OCI-LY7 (cell line): Measurements from ENCODE around the gene CST2. TPM values are rescaled to one million over a fixed set of nuclear protein-coding genes. Genes with fewer than 3 reads are reported as not detected.
"Not testable (repeated sequence)": the region's sequence is repeated elsewhere in the genome, so short reads cannot be mapped to it uniquely, and the experiment has no call there.

ENCODE experiments used
- BruUV-seq: library from RNA; stranded (reverse); fragments of 400-500 nt; replicated peaks from 2 replicates; lab custom pipeline; 2021; lab: Mats Ljungman, UMichigan
- CTCF ChIA-PET: fragments of 300-600 bp; sonication (Branson Sonifier 250); formaldehyde crosslinking; loops from one replicate; lab custom pipeline; 2022; ENCODE audit warnings: antibody characterized with exemption; ENCODE audit not compliant: unreplicated experiment; lab: Charles Lee
- POLR2A ChIA-PET: fragments of 300-600 bp; sonication (Branson Sonifier 250); formaldehyde crosslinking; loops from one replicate; lab custom pipeline; 2022; ENCODE audit warnings: antibody characterized with exemption; lab: Charles Lee
- DNase-seq: peaks from one replicate; pipeline ENCODE4 v3.0.0-alpha.2; 2015; ENCODE audit warnings: low spot score
- H2AFZ ChIP-seq: fragments of 200-600 bp; sonication (generic), shearing (Covaris generic); 2 replicates; pipeline ENCODE4 v1.6.1; 2014; ENCODE audit warnings: mild to moderate bottlenecking, antibody characterized with exemption, low read length, moderate library complexity
- H3K27ac ChIP-seq: fragments of 200-600 bp; sonication (generic); 2 replicates; pipeline ENCODE4 v1.5.1; 2014; ENCODE audit warnings: mixed run types, low read depth, mild to moderate bottlenecking, moderate library complexity, low read length, inconsistent platforms; ENCODE audit not compliant: poor library complexity, severe bottlenecking
- H3K36me3 ChIP-seq: fragments of 200-600 bp; sonication (generic); 2 replicates; pipeline ENCODE4 v1.6.1; 2014; ENCODE audit warnings: mild to moderate bottlenecking, antibody characterized with exemption, low read length, moderate library complexity, mixed read lengths; ENCODE audit not compliant: insufficient read depth
- H3K4me1 ChIP-seq: fragments of 200-600 bp; sonication (generic); 2 replicates; pipeline ENCODE4 v1.5.1; 2014; ENCODE audit warnings: mild to moderate bottlenecking, low read length; ENCODE audit not compliant: insufficient read depth, poor library complexity, severe bottlenecking
- H3K4me2 ChIP-seq: fragments of 200-600 bp; sonication (generic); 2 replicates; pipeline ENCODE4 v1.6.1; 2014; ENCODE audit warnings: mild to moderate bottlenecking, low read length
- H3K4me3 ChIP-seq: fragments of 200-600 bp; sonication (generic); 2 replicates; pipeline ENCODE4 v1.5.1; 2014; ENCODE audit warnings: mild to moderate bottlenecking, low read depth, low read length; ENCODE audit not compliant: poor library complexity, severe bottlenecking
- H3K79me2 ChIP-seq: fragments of 200-600 bp; sonication (generic); 2 replicates; pipeline ENCODE4 v1.6.1; 2016; ENCODE audit warnings: low read depth, mild to moderate bottlenecking, low read length, moderate library complexity, mixed read lengths; ENCODE audit not compliant: insufficient read depth
- H3K9me2 ChIP-seq: fragments of 200-600 bp; sonication (generic); 2 replicates; pipeline ENCODE4 v1.6.1; 2016; ENCODE audit warnings: mild to moderate bottlenecking, low read length, mixed read lengths; ENCODE audit not compliant: insufficient read depth
- H3K9me3 ChIP-seq: fragments of 200-600 bp; sonication (generic); 2 replicates; pipeline ENCODE4 v1.6.1; 2014; ENCODE audit warnings: mild to moderate bottlenecking, mixed run types, low read length, mixed read lengths
- H4K20me1 ChIP-seq: fragments of 200-600 bp; sonication (generic); 2 replicates; pipeline ENCODE4 v1.6.1; 2014; ENCODE audit warnings: mild to moderate bottlenecking, antibody characterized with exemption, low read length, moderate library complexity, mixed read lengths; ENCODE audit not compliant: insufficient read depth
- CTCF ChIP-seq: fragments of 200-600 bp; sonication (generic); conservative IDR thresholded peaks from 2 replicates; pipeline ENCODE4 v1.5.1; 2014; ENCODE audit warnings: mild to moderate bottlenecking, antibody characterized with exemption, low read length, moderate library complexity, mixed read lengths
- EZH2phosphoT487 ChIP-seq: fragments of 200-600 bp; sonication (generic); IDR thresholded peaks from 2 replicates; pipeline ENCODE4 v1.6.1; 2018; ENCODE audit warnings: low read depth, borderline replicate concordance, mild to moderate bottlenecking, mixed run types, antibody characterized with exemption, low read length, moderate library complexity, mixed read lengths
- intact Hi-C: fragments of 100-400 bp; cut with micrococcal nuclease; formaldehyde crosslinking; loops from one replicate; pipeline ENCODE4 v1.10.0; 2022; ENCODE audit not compliant: unreplicated experiment
- total RNA-seq, 2 experiments: library from RNA; depleted of rRNA in 1 of 2; stranded (reverse); fragments of >200 nt in 1 of 2; shearing (Covaris generic) in 1 of 2; gene quantifications; 2 replicates each; pipeline ENCODE4 v1.2.3, GENCODE V29; 2014 to 2022

Gene CST2
- total RNA-seq, 2 experiments from 2014 or later, result not detected

GRCh38 chr20:23835716-23836115 is 9.2 kb upstream of the CST2 start:
- ChIA-PET CTCF (interaction anchor here (0.5 kb wide), 1 partner anchor 45 kb away, joined by 3 read pairs; no protein-coding TSS in a partner anchor), POLR2A (no interaction called here)
- Histone ChIP-seq H3K9me2 (no peaks in the 10 kb centered on the region), H3K9me3 (no peaks in the 10 kb centered on the region), H3K36me3 (no peaks in the 10 kb centered on the region), H3K4me3 (no peak overlapping the region), H2AFZ (no peak overlapping the region), H3K79me2 (no peaks in the 10 kb centered on the region), H3K4me2 (no peak overlapping the region), H3K4me1 (no peaks in the 10 kb centered on the region), H3K27ac (no peak overlapping the region), H4K20me1 (no peaks in the 10 kb centered on the region)
- BruUV-seq, result no TSS peak
- intact Hi-C loops, result no loop called here
- TF ChIP-seq CTCF (no peak), EZH2phosphoT487 (no peak)
- DNase-seq, result no peak

- Histone ChIP-seq H3K9me2 (no peaks in the 10 kb centered on the region), H3K9me3 (no peaks in the 10 kb centered on the region), H3K27ac (no peak overlapping the region), H2AFZ (no peak overlapping the region), H3K4me1 (no peaks in the 10 kb centered on the region), H3K4me3 (no peak overlapping the region), H3K4me2 (no peak overlapping the region), H4K20me1 (no peaks in the 10 kb centered on the region), H3K79me2 (no peaks in the 10 kb centered on the region), H3K36me3 (no peaks in the 10 kb centered on the region)
- no peak for DNase-seq
- BruUV-seq, result no TSS peak
- intact Hi-C loops, result no loop called here
- ChIA-PET POLR2A (interaction anchor here (0.7 kb wide), 1 partner anchor 13 kb away, joined by 3 read pairs; no protein-coding TSS in a partner anchor), CTCF (no interaction called here)
- TF ChIP-seq EZH2phosphoT487 (no peak), CTCF (no peak)
Observed at GRCh38 chr20:23832775-23833513, 6.4 kb upstream of the CST2 start.

GRCh38 chr20:23831961-23832360 is 5.4 kb upstream of the CST2 start:
- CTCF ChIA-PET, result not testable (repeated sequence)

More at GRCh38 chr20:23831961-23832360, 5.4 kb upstream of the CST2 start:
- DNase-seq, H3K4me3 ChIP-seq, POLR2A ChIA-PET, H3K4me1 ChIP-seq, intact Hi-C loops, H3K4me2 ChIP-seq, H3K79me2 ChIP-seq, H2AFZ ChIP-seq, H3K27ac ChIP-seq, H3K9me3 ChIP-seq, BruUV-seq, H3K9me2 ChIP-seq, H4K20me1 ChIP-seq, H3K36me3 ChIP-seq: not testable (repeated sequence)
